Left ventricle myocardium inferior (tissue), 1 donor: ENCODE results near the gene SNCG. TPM values are rescaled to one million over a fixed set of nuclear protein-coding genes. Genes with fewer than 3 reads are reported as not detected.

ENCODE experiments used
- DNase-seq: peaks from one replicate; pipeline ENCODE4 v3.0.0-alpha.2; 2020
- H3K27ac ChIP-seq: fragments of 200-600 bp; replicated peaks from 2 replicates; pipeline ENCODE4 v1.8.0; 2021
- H3K27me3 ChIP-seq: fragments of 200-600 bp; 2 replicates; pipeline ENCODE4 v1.8.0; 2021; ENCODE audit warnings: low read depth
- H3K36me3 ChIP-seq: fragments of 200-600 bp; 2 replicates; pipeline ENCODE4 v1.8.0; 2021
- H3K4me1 ChIP-seq: fragments of 200-600 bp; 2 replicates; pipeline ENCODE4 v1.8.0; 2021
- H3K4me3 ChIP-seq: fragments of 200-600 bp; 2 replicates; pipeline ENCODE4 v1.8.0; 2021; ENCODE audit warnings: mild to moderate bottlenecking, moderate library complexity
- H3K9me3 ChIP-seq: fragments of 200-600 bp; replicated peaks from 2 replicates; pipeline ENCODE4 v1.8.0; 2021
- CTCF ChIP-seq: fragments of 200-600 bp; IDR thresholded peaks from 2 replicates; pipeline ENCODE4 v1.8.0; 2021; ENCODE audit warnings: antibody characterized with exemption, mild to moderate bottlenecking, borderline replicate concordance
- intact Hi-C: fragments of 100-400 bp; cut with micrococcal nuclease; formaldehyde crosslinking; loops from one replicate; pipeline ENCODE4 v1.11.0; 2022
- total RNA-seq: library from RNA; stranded (reverse); fragmentation: NEBNext Ultra II Directional; extraction: Animal tissue kit (Norgen Biotek cat#: 25700); gene quantifications from one replicate; pipeline ENCODE4 v1.2.1, GENCODE V29; 2021
- donor health status: DM: no; HTN: yes; CAD: no; lungs with severe emphysema.

Gene SNCG
- total RNA-seq, 1 donor from 2014 or later = 14.7 TPM

GRCh38 chr10:86960863-86961434 lies 2.5 kb downstream of the SNCG start:
- Histone ChIP-seq H3K4me1 (peaks cover 54% of the 10 kb centered on the region), H3K36me3 (no peaks in the 10 kb centered on the region), H3K27me3 (no peaks in the 10 kb centered on the region), H3K9me3 (no peaks in the 10 kb centered on the region), H3K4me3 (peak overlapping the region; percentile 68), H3K27ac (no peak overlapping the region)
- TF ChIP-seq CTCF = no peak
- DNase-seq = no peak
- intact Hi-C loops = no loop called here

- intact Hi-C loops = no loop called here
- no peaks in the 10 kb centered on the region for H3K36me3 ChIP-seq
- H3K4me1 ChIP-seq = peaks cover 54% of the 10 kb centered on the region
- TF ChIP-seq CTCF = no peak
- no peaks in the 10 kb centered on the region for H3K9me3 ChIP-seq
- H3K27me3 ChIP-seq = no peaks in the 10 kb centered on the region
- no peak for DNase-seq
- H3K27ac ChIP-seq = no peak overlapping the region
- H3K4me3 ChIP-seq = no peak overlapping the region
Observed at GRCh38 chr10:86961481-86962091, 3.2 kb downstream of the SNCG start.

GRCh38 chr10:86962136-86962980 lies 4.0 kb downstream of the SNCG start:
- H3K9me3 ChIP-seq = no peaks in the 10 kb centered on the region
- TF ChIP-seq CTCF = no peak
- intact Hi-C loops = no loop called here
- peaks cover 53% of the 10 kb centered on the region for H3K4me1 ChIP-seq
- no peaks in the 10 kb centered on the region for H3K27me3 ChIP-seq
- no peaks in the 10 kb centered on the region for H3K36me3 ChIP-seq
- no peak overlapping the region for H3K27ac ChIP-seq
- H3K4me3 ChIP-seq = no peak overlapping the region
- no peak for DNase-seq

GRCh38 chr10:86962981-86963310 lies 4.5 kb downstream of the SNCG start:
- intact Hi-C loops = no loop called here
- DNase-seq = no peak
- Histone ChIP-seq H3K27ac (no peak overlapping the region), H3K27me3 (no peaks in the 10 kb centered on the region), H3K9me3 (no peaks in the 10 kb centered on the region), H3K4me1 (peaks cover 53% of the 10 kb centered on the region), H3K36me3 (no peaks in the 10 kb centered on the region), H3K4me3 (no peak overlapping the region)
- no peak for TF ChIP-seq CTCF

- H3K4me1 ChIP-seq = peaks cover 53% of the 10 kb centered on the region
- no peaks in the 10 kb centered on the region for H3K9me3 ChIP-seq
- DNase-seq = no peak
- TF ChIP-seq CTCF = no peak
- H3K4me3 ChIP-seq = no peak overlapping the region
- H3K36me3 ChIP-seq = no peaks in the 10 kb centered on the region
- intact Hi-C loops = no loop called here
- H3K27me3 ChIP-seq = no peaks in the 10 kb centered on the region
- no peak overlapping the region for H3K27ac ChIP-seq
Observed at GRCh38 chr10:86963341-86963919, 5.0 kb downstream of the SNCG start.
